GM12878 (cell line): ENCODE measurements around the gene NRAS. TPM values are rescaled to one million over a fixed set of nuclear protein-coding genes. Genes with fewer than 3 reads are reported as not detected.

Source experiments
- ATAC-seq: fragments of 200-7000 bp; cut with Tn5 transposase; 3 replicates; pipeline ENCODE4 v1.9.1; 2020; ENCODE audit warnings: mild to moderate bottlenecking, moderate library complexity
- BruUV-seq: library from RNA; stranded (reverse); fragments of 400-500 nt; replicated peaks from 2 replicates; lab custom pipeline; 2021; lab: Mats Ljungman, UMichigan
- CTCF ChIA-PET: fragments of 300-600 bp; sonication (Branson Sonifier 250); formaldehyde crosslinking; extraction: SDS; loops from one replicate; lab custom pipeline; 2021; ENCODE audit warnings: inconsistent platforms; lab: Yijun Ruan, JAX
- POLR2A ChIA-PET: fragments of 350-600 bp; formaldehyde crosslinking; extraction: SDS; loops from one replicate; lab custom pipeline; 2021; ENCODE audit warnings: inconsistent platforms; lab: Charles Lee
- RAD21 ChIA-PET: fragments of 300-600 bp; sonication (Branson Sonifier 250); formaldehyde crosslinking; loops from one replicate; lab custom pipeline; 2023; ENCODE audit warnings: antibody characterized with exemption; ENCODE audit not compliant: unreplicated experiment; lab: Charles Lee
- SMC1A ChIA-PET: fragments of 300-600 bp; sonication (Branson Sonifier 250); formaldehyde crosslinking; loops from one replicate; lab custom pipeline; 2023; ENCODE audit not compliant: unreplicated experiment, uncharacterized antibody; lab: Charles Lee
- DNase-seq: peaks from one replicate; pipeline ENCODE4 v3.0.0-alpha.2; 2011; ENCODE audit warnings: low read depth, low spot score
- FAIRE-seq: peaks from 3 replicates; lab custom pipeline; 2011; peaks lifted over from hg19 to GRCh38; lab: Jason Lieb, UNC
- H2AFZ ChIP-seq: 2 replicates; pipeline ENCODE4 v1.6.0; 2011; ENCODE audit warnings: low read depth, low read length, control low read depth; ENCODE audit not compliant: control insufficient read depth
- H3K27ac ChIP-seq: 2 replicates; pipeline ENCODE4 v1.5.1; 2011; ENCODE audit warnings: control low read depth; ENCODE audit not compliant: control insufficient read depth, insufficient read depth
- H3K27me3 ChIP-seq, 2 experiments: replicated peaks in 1 of 2; 2 replicates each; pipeline versions ENCODE4 v1.6.0 to v1.6.1; 2011; ENCODE audit warnings: low read length in 1 of 2; ENCODE audit not compliant: control insufficient read depth in 2 of 2, insufficient read depth in 2 of 2
- H3K36me3 ChIP-seq, 2 experiments: 2 replicates each; pipeline ENCODE4 v1.5.1; 2011; ENCODE audit warnings: low read length in 1 of 2; ENCODE audit not compliant: control insufficient read depth in 2 of 2, insufficient read depth in 2 of 2
- H3K4me1 ChIP-seq: 2 replicates; pipeline ENCODE4 v1.6.1; 2011; ENCODE audit warnings: mild to moderate bottlenecking, low read length, moderate library complexity, mixed read lengths; ENCODE audit not compliant: control insufficient read depth, insufficient read depth
- H3K4me2 ChIP-seq: 2 replicates; pipeline ENCODE4 v1.6.0; 2011; ENCODE audit warnings: control low read depth; ENCODE audit not compliant: control insufficient read depth, insufficient read depth
- H3K4me3 ChIP-seq: fragments of 200-600 bp; sonication (generic); 2 replicates; pipeline ENCODE4 v1.5.1; 2016
- H3K79me2 ChIP-seq: 2 replicates; pipeline ENCODE4 v1.6.0; 2011; ENCODE audit warnings: low read length; ENCODE audit not compliant: control insufficient read depth, insufficient read depth
- H3K9ac ChIP-seq: 2 replicates; pipeline ENCODE4 v1.8.0; 2011; ENCODE audit warnings: low read length, control low read depth, mixed read lengths; ENCODE audit not compliant: control insufficient read depth, insufficient read depth
- H3K9me3 ChIP-seq: replicated peaks from 3 replicates; pipeline ENCODE4 v1.5.1; 2011; ENCODE audit warnings: mild to moderate bottlenecking, low read length; ENCODE audit not compliant: control insufficient read depth, insufficient read depth
- H4K20me1 ChIP-seq: 2 replicates; pipeline ENCODE4 v1.6.0; 2011; ENCODE audit not compliant: control insufficient read depth, insufficient read depth
- NFYB ChIP-seq: IDR thresholded peaks from 2 replicates; pipeline ENCODE4 v1.6.1; 2011; ENCODE audit warnings: low read depth, mild to moderate bottlenecking, low read length, improper control_type of control experiment, moderate library complexity; ENCODE audit not compliant: insufficient read depth
- POLR2AphosphoS5 ChIP-seq: IDR thresholded peaks from 2 replicates; pipeline ENCODE4 v1.6.1; 2011; ENCODE audit warnings: mild to moderate bottlenecking, low read length, inconsistent platforms
- SP1 ChIP-seq: IDR thresholded peaks from one replicate; pipeline ENCODE4 v1.6.1; 2011; ENCODE audit warnings: low read depth, low read length
- SRF ChIP-seq, 2 experiments: IDR thresholded peaks; 2 replicates each; pipeline ENCODE4 v1.6.1; 2011; ENCODE audit warnings: low read depth in 2 of 2, low read length in 2 of 2, mild to moderate bottlenecking in 1 of 2, moderate library complexity in 1 of 2
- ZBTB4 ChIP-seq: fragments of 450-650 bp; formaldehyde crosslinking; IDR thresholded peaks from 2 replicates; pipeline ENCODE4 v1.4.0; 2022; ENCODE audit warnings: mild to moderate bottlenecking, moderate library complexity
- ZNF384 ChIP-seq: IDR thresholded peaks from 2 replicates; pipeline ENCODE4 v1.6.1; 2012; ENCODE audit warnings: low read depth, mild to moderate bottlenecking, low read length, improper control_type of control experiment, borderline replicate concordance
- WGBS: methylation state at CpG from one replicate; pipeline ENCODE4 v1.1.6; 2016; ENCODE audit warnings: low lambda C conversion rate; ENCODE audit not compliant: insufficient replicate concordance, insufficient coverage; ENCODE audit errors: missing lambda C conversion rate; 5-methylcytosine and 5-hydroxymethylcytosine counted together
- in situ Hi-C: fragments of 300-500 bp; cut with MboI; formaldehyde crosslinking; loops from 9 replicates; pipeline ENCODE4 v1.14.3; 2018; ENCODE audit warnings: mixed read lengths
- intact Hi-C: fragments of 100-400 bp; cut with micrococcal nuclease; formaldehyde crosslinking; loops from one replicate; pipeline ENCODE4 v1.14.2; 2022; ENCODE audit not compliant: unreplicated experiment
- polyA plus RNA-seq, 11 experiments: library from polyadenylated mRNA; depleted of rRNA in 4 of 11; unstranded in 6 of 11; stranded (reverse) in 5 of 11; fragments of >200 nt; fragmentation: Nextera tagmentation in 4 of 11; fragmentation: Illumina TruSeq in 1 of 11; extraction: Ambion mirVana in 4 of 11; extraction: Trizol in 1 of 11; gene quantifications; 1 replicate in 1 of 11; 2 replicates in 10 of 11; pipeline versions ENCODE4 v1.2.1 to v1.2.3, GENCODE V29; 2011 to 2016; ENCODE audit warnings: inconsistent platforms in 2 of 11, missing spikeins in 2 of 11, low read depth in 1 of 11
- total RNA-seq, 4 experiments: library from RNA; depleted of rRNA in 3 of 4; stranded (reverse); fragments of >200 nt in 3 of 4; fragmentation: Illumina TruSeq in 1 of 4; extraction: Trizol in 1 of 4; gene quantifications; 2 replicates each; pipeline versions ENCODE4 v1.2.1 to v1.2.3, GENCODE V29; 2013 to 2021
- TF ChIP-seq, protein P1 (sequence below): fragments of 450-650 bp; IDR thresholded peaks from 2 replicates; pipeline ENCODE4 v1.6.1; 2017; ENCODE audit warnings: mild to moderate bottlenecking

NRAS gene
- total and polyA plus RNA-seq, 10 of the 15 experiments (the other 5 are each of a cell fraction or from before 2014, with no cell fraction given), result 31.7 to 73.2 (median 66.2) TPM

GRCh38 chr1:114746450-114747121, 30.0 kb upstream of the NRAS start:
- ChIA-PET RAD21 (no interaction called here), POLR2A (interaction anchor here (1.6 kb wide), 1 partner anchor 31 kb away, joined by 4 read pairs; no protein-coding TSS in a partner anchor), SMC1A (interaction anchor here (0.6 to 1.2 kb wide), 4 partner anchors 10 to 40 kb away, joined by 3 read pairs; no protein-coding TSS in a partner anchor), CTCF (no interaction called here)
- Histone ChIP-seq H3K4me2 (no peak overlapping the region), H3K79me2 (peaks cover 96% of the 10 kb centered on the region), H3K36me3 (peaks cover 0 to 41% of the 10 kb centered on the region in 2 experiments), H2AFZ (no peak overlapping the region), H3K4me3 (no peak overlapping the region), H3K4me1 (peaks cover 2% of the 10 kb centered on the region; the same call in 1 of the 2 replicates), H3K27ac (no peak overlapping the region), H3K9me3 (no peaks in the 10 kb centered on the region), H3K27me3 (no peaks in the 10 kb centered on the region), H4K20me1 (peaks cover 4% of the 10 kb centered on the region; the same call in 1 of the 2 replicates), H3K9ac (no peak overlapping the region)
- 8% methylated on average over 6 of the region's 6 CpGs for WGBS
- TF ChIP-seq NFYB, result no peak
- no peak for TF ChIP-seq ZNF384
- TF ChIP-seq SRF (IDR thresholded peaks at IDR 0.05; ENCODE audit: low read depth in 2 of 2, low read length in 2 of 2), result no peak
- TF ChIP-seq SP1, result no peak
- TF ChIP-seq, protein P1, sequence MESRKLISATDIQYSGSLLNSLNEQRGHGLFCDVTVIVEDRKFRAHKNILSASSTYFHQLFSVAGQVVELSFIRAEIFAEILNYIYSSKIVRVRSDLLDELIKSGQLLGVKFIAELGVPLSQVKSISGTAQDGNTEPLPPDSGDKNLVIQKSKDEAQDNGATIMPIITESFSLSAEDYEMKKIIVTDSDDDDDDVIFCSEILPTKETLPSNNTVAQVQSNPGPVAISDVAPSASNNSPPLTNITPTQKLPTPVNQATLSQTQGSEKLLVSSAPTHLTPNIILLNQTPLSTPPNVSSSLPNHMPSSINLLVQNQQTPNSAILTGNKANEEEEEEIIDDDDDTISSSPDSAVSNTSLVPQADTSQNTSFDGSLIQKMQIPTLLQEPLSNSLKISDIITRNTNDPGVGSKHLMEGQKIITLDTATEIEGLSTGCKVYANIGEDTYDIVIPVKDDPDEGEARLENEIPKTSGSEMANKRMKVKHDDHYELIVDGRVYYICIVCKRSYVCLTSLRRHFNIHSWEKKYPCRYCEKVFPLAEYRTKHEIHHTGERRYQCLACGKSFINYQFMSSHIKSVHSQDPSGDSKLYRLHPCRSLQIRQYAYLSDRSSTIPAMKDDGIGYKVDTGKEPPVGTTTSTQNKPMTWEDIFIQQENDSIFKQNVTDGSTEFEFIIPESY, result no peak
- TF ChIP-seq ZBTB4 (CRISPR knock-in tag), result no peak
- peak; percentile 36; the same call in 1 of the 2 replicates for TF ChIP-seq POLR2AphosphoS5
- no peak for DNase-seq
- ATAC-seq, result peak; percentile 35
- FAIRE-seq, result no peak
- intact Hi-C loops, result no loop called here
- no TSS peak for BruUV-seq
- in situ Hi-C loops, result loop anchor here (25.0 kb wide), 1 partner anchor 1784 kb away; the partner anchor contains the start of gene SLC16A1
